H1 (cell line): Measurements from ENCODE around the gene RGS5. TPM values are rescaled to one million over a fixed set of nuclear protein-coding genes. Genes with fewer than 3 reads are reported as not detected.

Experiments used
- CTCF ChIA-PET: fragments of 300-600 bp; sonication (Branson Sonifier 250); formaldehyde crosslinking; loops from one replicate; lab custom pipeline; 2021; ENCODE audit not compliant: partially characterized antibody; lab: Charles Lee
- POLR2A ChIA-PET: fragments of 300-600 bp; sonication (Branson Sonifier 250); formaldehyde crosslinking; loops from one replicate; lab custom pipeline; 2021; ENCODE audit warnings: inconsistent platforms; ENCODE audit not compliant: partially characterized antibody; lab: Charles Lee
- DNase-seq, 2 experiments: peaks; one replicate each; pipeline versions ENCODE4 v3.0.0 to v3.0.0-alpha.2; 2010 to 2022; ENCODE audit warnings: low spot score in 2 of 2, low read depth in 1 of 2, mixed read lengths in 1 of 2
- FAIRE-seq: peaks from 2 replicates; lab custom pipeline; 2011; peaks lifted over from hg19 to GRCh38; lab: Jason Lieb, UNC
- H2AFZ ChIP-seq: 2 replicates; pipeline ENCODE4 v1.8.1; 2012; ENCODE audit warnings: low read length, inconsistent platforms
- H2AK5ac ChIP-seq: 2 replicates; pipeline ENCODE4 v1.6.1; 2013; ENCODE audit warnings: low read depth, low read length
- H2BK120ac ChIP-seq: replicated peaks from 2 replicates; pipeline ENCODE3; 2013; ENCODE audit warnings: low read depth, low read length, inconsistent platforms
- H2BK12ac ChIP-seq: 2 replicates; pipeline ENCODE4 v1.6.1; 2013; ENCODE audit warnings: low read depth, low read length
- H2BK15ac ChIP-seq: 2 replicates; pipeline ENCODE4 v1.6.1; 2013; ENCODE audit warnings: low read length
- H2BK20ac ChIP-seq: 2 replicates; pipeline ENCODE4 v1.6.1; 2013; ENCODE audit warnings: low read length
- H2BK5ac ChIP-seq: 2 replicates; pipeline ENCODE4 v1.6.1; 2013; ENCODE audit warnings: low read depth, low read length
- H3K14ac ChIP-seq: 2 replicates; pipeline ENCODE4 v1.6.1; 2013; ENCODE audit warnings: inconsistent platforms; ENCODE audit not compliant: insufficient read length
- H3K18ac ChIP-seq: 2 replicates; pipeline ENCODE4 v1.6.1; 2013; ENCODE audit warnings: low read length; ENCODE audit errors: extremely low read depth
- H3K23ac ChIP-seq: 2 replicates; pipeline ENCODE4 v1.6.1; 2013; ENCODE audit warnings: inconsistent platforms; ENCODE audit not compliant: insufficient read length
- H3K23me2 ChIP-seq: 2 replicates; pipeline ENCODE4 v1.6.1; 2013; ENCODE audit warnings: low read depth, low read length
- H3K27ac ChIP-seq: 2 replicates; pipeline ENCODE4 v1.6.1; 2011; ENCODE audit warnings: low read depth, low read length, inconsistent platforms
- H3K27me3 ChIP-seq, 4 experiments: replicated peaks in 1 of 4; 1 replicate in 1 of 4; 2 replicates in 3 of 4; pipeline versions ENCODE4 v1.6.1 to v1.8.1; 2011 to 2013; ENCODE audit warnings: low read length in 3 of 4, mild to moderate bottlenecking in 3 of 4, inconsistent platforms in 2 of 4, mixed read lengths in 2 of 4, moderate library complexity in 1 of 4; ENCODE audit not compliant: control insufficient read depth in 3 of 4, insufficient read depth in 3 of 4; ENCODE audit errors: extremely low read depth in 1 of 4
- H3K36me3 ChIP-seq, 4 experiments: 2 replicates each; pipeline versions ENCODE4 v1.6.1 to v1.8.1; 2011 to 2013; ENCODE audit warnings: mild to moderate bottlenecking in 4 of 4, low read length in 3 of 4, moderate library complexity in 2 of 4, control low read depth in 1 of 4, inconsistent platforms in 1 of 4; ENCODE audit not compliant: insufficient read depth in 4 of 4, control insufficient read depth in 2 of 4
- H3K4ac ChIP-seq: replicated peaks from 2 replicates; pipeline ENCODE3; 2013; ENCODE audit warnings: low read length, low read depth, mixed read lengths, inconsistent platforms; ENCODE audit not compliant: insufficient read length
- H3K4me1 ChIP-seq, 4 experiments: replicated peaks in 1 of 4; 1 replicate in 1 of 4; 2 replicates in 3 of 4; pipeline versions ENCODE4 v1.6.1 to v1.8.1; 2011 to 2013; ENCODE audit warnings: low read length in 3 of 4, inconsistent platforms in 2 of 4, mixed read lengths in 1 of 4; ENCODE audit not compliant: insufficient read depth in 4 of 4, control insufficient read depth in 3 of 4
- H3K4me2 ChIP-seq, 2 experiments: 2 replicates each; pipeline versions ENCODE4 v1.6.1 to v1.8.1; 2011 to 2013; ENCODE audit warnings: low read depth in 2 of 2, low read length in 2 of 2, control low read depth in 1 of 2, inconsistent platforms in 1 of 2, mild to moderate bottlenecking in 1 of 2; ENCODE audit not compliant: insufficient read depth in 1 of 2
- H3K4me3 ChIP-seq, 4 experiments: fragments of 200-600, 300-600 bp in 1 of 4; sonication (generic), shearing (Covaris generic), sonication (Bioruptor Twin) in 1 of 4; 2 replicates each; pipeline versions ENCODE4 v1.5.1 to v1.8.1; 2011 to 2016; ENCODE audit warnings: low read length in 4 of 4, low read depth in 3 of 4, control low read depth in 2 of 4, inconsistent platforms in 2 of 4, mild to moderate bottlenecking in 2 of 4, mixed read lengths in 1 of 4, moderate library complexity in 1 of 4; ENCODE audit not compliant: insufficient read depth in 2 of 4; ENCODE audit errors: extremely low read depth in 1 of 4
- H3K56ac ChIP-seq: replicated peaks from 2 replicates; pipeline ENCODE3; 2013; ENCODE audit warnings: low read depth, mild to moderate bottlenecking, mixed read lengths, low read length, inconsistent platforms; ENCODE audit not compliant: insufficient read length
- H3K79me1 ChIP-seq: 2 replicates; pipeline ENCODE4 v1.6.1; 2013; ENCODE audit warnings: low read depth, low read length, control low read depth
- H3K79me2 ChIP-seq, 2 experiments: 2 replicates each; pipeline versions ENCODE4 v1.6.1 to v1.8.1; 2012 to 2013; ENCODE audit warnings: low read length in 2 of 2, mild to moderate bottlenecking in 2 of 2, inconsistent platforms in 1 of 2; ENCODE audit not compliant: insufficient read depth in 2 of 2, control insufficient read depth in 1 of 2
- H3K9ac ChIP-seq, 4 experiments: replicated peaks in 1 of 4; 1 replicate in 1 of 4; 2 replicates in 3 of 4; pipeline versions ENCODE4 v1.6.1 to v1.8.1; 2011 to 2013; ENCODE audit warnings: low read depth in 3 of 4, low read length in 3 of 4, control low read depth in 2 of 4, mild to moderate bottlenecking in 2 of 4, moderate library complexity in 2 of 4, inconsistent platforms in 1 of 4; ENCODE audit errors: extremely low read depth in 1 of 4
- H3K9me3 ChIP-seq, 2 experiments: 2 replicates each; pipeline versions ENCODE4 v1.6.1 to v1.8.1; 2012 to 2013; ENCODE audit warnings: mild to moderate bottlenecking in 2 of 2, moderate library complexity in 2 of 2, control low read depth in 1 of 2, inconsistent platforms in 1 of 2, low read depth in 1 of 2, low read length in 1 of 2, mixed read lengths in 1 of 2; ENCODE audit not compliant: insufficient read depth in 2 of 2
- H4K20me1 ChIP-seq, 2 experiments: replicated peaks in 1 of 2; 2 replicates each; pipeline versions ENCODE3 to v1.8.1; 2011 to 2013; ENCODE audit warnings: inconsistent platforms in 2 of 2, low read length in 2 of 2, mild to moderate bottlenecking in 1 of 2; ENCODE audit not compliant: insufficient read depth in 2 of 2, control insufficient read depth in 1 of 2
- H4K5ac ChIP-seq: 2 replicates; pipeline ENCODE4 v1.6.1; 2013; ENCODE audit warnings: low read length, low read depth, mixed read lengths, inconsistent platforms; ENCODE audit not compliant: insufficient read length
- H4K8ac ChIP-seq: 2 replicates; pipeline ENCODE4 v1.8.0; 2013; ENCODE audit warnings: mild to moderate bottlenecking, moderate library complexity, low read length, inconsistent platforms; ENCODE audit not compliant: insufficient read depth; ENCODE audit errors: extremely low read depth
- H4K91ac ChIP-seq: replicated peaks from 2 replicates; pipeline ENCODE3; 2013; ENCODE audit warnings: low read length, mixed read lengths, inconsistent platforms; ENCODE audit not compliant: insufficient read length
- WGBS, 2 experiments: shearing (Covaris generic) in 1 of 2; methylation state at CpG; one replicate each; pipeline versions ENCODE4 v1.1.6 to v1.1.7; 2013 to 2015; ENCODE audit warnings: low lambda C conversion rate in 2 of 2, mixed read lengths in 2 of 2, inconsistent platforms in 1 of 2, low coverage in 1 of 2, missing lambda C conversion rate in 1 of 2; ENCODE audit not compliant: insufficient replicate concordance in 2 of 2, insufficient coverage in 1 of 2, insufficient read length in 1 of 2; ENCODE audit errors: extremely low coverage in 1 of 2, missing lambda C conversion rate in 1 of 2; 5-methylcytosine and 5-hydroxymethylcytosine counted together
- polyA plus RNA-seq, 7 experiments: library from polyadenylated mRNA; depleted of rRNA in 3 of 7; stranded (reverse) in 5 of 7; unstranded in 2 of 7; fragments of >200 nt in 5 of 7; fragments of 200-250 nt in 2 of 7; gene quantifications; 1 replicate in 5 of 7; 2 replicates in 1 of 7; 4 replicates in 1 of 7; pipeline versions ENCODE4 v1.2.1 to v1.2.3, GENCODE V29; 2011 to 2013; ENCODE audit warnings: missing spikeins in 2 of 7, mixed read lengths in 2 of 7
- total RNA-seq: library from RNA; stranded (reverse); fragmentation: NEBNext Ultra II Directional; extraction: Animal tissue kit (Norgen Biotek cat#: 25700); gene quantifications from 2 replicates; pipeline ENCODE4 v1.2.1, GENCODE V29; 2021
- TF ChIP-seq, protein P1 (sequence below): fragments of 300-600 bp; sonication (generic); IDR thresholded peaks from 2 replicates; pipeline ENCODE4 v1.7.1; 2012; ENCODE audit warnings: low read length, moderate library complexity, mild to moderate bottlenecking, inconsistent platforms; ENCODE audit not compliant: insufficient replicate concordance

The RGS5 gene
- total and polyA plus RNA-seq, 2 of the 8 experiments (the other 6 are each of a cell fraction or from before 2014, with no cell fraction given): 75.5 to 103 TPM

DNA sequence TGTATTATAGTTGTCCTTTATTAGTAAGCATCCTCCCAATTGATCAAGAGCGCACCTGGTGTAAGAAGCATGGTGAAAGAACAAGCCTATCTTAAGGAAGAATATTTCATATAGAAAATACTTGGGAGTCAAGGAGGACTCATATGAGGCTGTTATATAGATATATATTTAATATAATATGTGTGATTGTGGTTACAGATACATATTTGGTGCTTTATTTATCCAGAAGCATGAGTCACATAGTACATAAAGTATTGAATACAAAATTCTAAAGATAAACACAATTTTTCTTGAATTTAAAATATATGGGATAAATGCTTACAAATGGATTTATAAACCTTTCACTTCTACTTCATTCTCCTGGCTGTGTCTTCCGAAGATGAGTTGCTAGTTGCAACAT, 60.6 kb downstream of the RGS5 start:
- POLR2A ChIA-PET: no interaction called here
- no peaks in the 10 kb centered on the region for H3K79me2 ChIP-seq
- CTCF ChIA-PET: no interaction called here

More for the DNA sequence above, 60.6 kb downstream of the RGS5 start:
- no peak overlapping the region for H4K91ac ChIP-seq
- H2AFZ ChIP-seq: no peak overlapping the region
- FAIRE-seq (no peak), DNase-seq (no peak)
- H3K4ac ChIP-seq: no peak overlapping the region
- H4K8ac ChIP-seq: no peak overlapping the region
- H3K79me1 ChIP-seq: no peaks in the 10 kb centered on the region
- H3K14ac ChIP-seq: no peak overlapping the region
- no peaks in the 10 kb centered on the region for H3K9me3 ChIP-seq
- H3K56ac ChIP-seq: no peak overlapping the region
- no peak overlapping the region for H2BK20ac ChIP-seq
- H2BK12ac ChIP-seq: no peak overlapping the region
- H2AK5ac ChIP-seq: no peak overlapping the region
- no peak overlapping the region for H3K4me2 ChIP-seq
- 94% methylated on average over 2 of the region's 2 CpGs; no CpG with 5 or more reads in 1 of the 2 experiments for WGBS, 2 experiments
- H3K27ac ChIP-seq: no peak overlapping the region
- H3K36me3 ChIP-seq: no peaks in the 10 kb centered on the region; a peak in 1 of 8 replicates
- no peaks in the 10 kb centered on the region for H4K20me1 ChIP-seq
- no peak overlapping the region for H3K23ac ChIP-seq
- H3K27me3 ChIP-seq: no peaks in the 10 kb centered on the region
- no peak overlapping the region for H3K4me3 ChIP-seq
- H3K9ac ChIP-seq: no peak overlapping the region
- H2BK5ac ChIP-seq: no peak overlapping the region
- H2BK120ac ChIP-seq: no peak overlapping the region
- H3K23me2 ChIP-seq: no peaks in the 10 kb centered on the region
- H2BK15ac ChIP-seq: no peak overlapping the region
- H4K5ac ChIP-seq: no peak overlapping the region
- no peak overlapping the region for H3K18ac ChIP-seq
- TF ChIP-seq, protein P1, sequence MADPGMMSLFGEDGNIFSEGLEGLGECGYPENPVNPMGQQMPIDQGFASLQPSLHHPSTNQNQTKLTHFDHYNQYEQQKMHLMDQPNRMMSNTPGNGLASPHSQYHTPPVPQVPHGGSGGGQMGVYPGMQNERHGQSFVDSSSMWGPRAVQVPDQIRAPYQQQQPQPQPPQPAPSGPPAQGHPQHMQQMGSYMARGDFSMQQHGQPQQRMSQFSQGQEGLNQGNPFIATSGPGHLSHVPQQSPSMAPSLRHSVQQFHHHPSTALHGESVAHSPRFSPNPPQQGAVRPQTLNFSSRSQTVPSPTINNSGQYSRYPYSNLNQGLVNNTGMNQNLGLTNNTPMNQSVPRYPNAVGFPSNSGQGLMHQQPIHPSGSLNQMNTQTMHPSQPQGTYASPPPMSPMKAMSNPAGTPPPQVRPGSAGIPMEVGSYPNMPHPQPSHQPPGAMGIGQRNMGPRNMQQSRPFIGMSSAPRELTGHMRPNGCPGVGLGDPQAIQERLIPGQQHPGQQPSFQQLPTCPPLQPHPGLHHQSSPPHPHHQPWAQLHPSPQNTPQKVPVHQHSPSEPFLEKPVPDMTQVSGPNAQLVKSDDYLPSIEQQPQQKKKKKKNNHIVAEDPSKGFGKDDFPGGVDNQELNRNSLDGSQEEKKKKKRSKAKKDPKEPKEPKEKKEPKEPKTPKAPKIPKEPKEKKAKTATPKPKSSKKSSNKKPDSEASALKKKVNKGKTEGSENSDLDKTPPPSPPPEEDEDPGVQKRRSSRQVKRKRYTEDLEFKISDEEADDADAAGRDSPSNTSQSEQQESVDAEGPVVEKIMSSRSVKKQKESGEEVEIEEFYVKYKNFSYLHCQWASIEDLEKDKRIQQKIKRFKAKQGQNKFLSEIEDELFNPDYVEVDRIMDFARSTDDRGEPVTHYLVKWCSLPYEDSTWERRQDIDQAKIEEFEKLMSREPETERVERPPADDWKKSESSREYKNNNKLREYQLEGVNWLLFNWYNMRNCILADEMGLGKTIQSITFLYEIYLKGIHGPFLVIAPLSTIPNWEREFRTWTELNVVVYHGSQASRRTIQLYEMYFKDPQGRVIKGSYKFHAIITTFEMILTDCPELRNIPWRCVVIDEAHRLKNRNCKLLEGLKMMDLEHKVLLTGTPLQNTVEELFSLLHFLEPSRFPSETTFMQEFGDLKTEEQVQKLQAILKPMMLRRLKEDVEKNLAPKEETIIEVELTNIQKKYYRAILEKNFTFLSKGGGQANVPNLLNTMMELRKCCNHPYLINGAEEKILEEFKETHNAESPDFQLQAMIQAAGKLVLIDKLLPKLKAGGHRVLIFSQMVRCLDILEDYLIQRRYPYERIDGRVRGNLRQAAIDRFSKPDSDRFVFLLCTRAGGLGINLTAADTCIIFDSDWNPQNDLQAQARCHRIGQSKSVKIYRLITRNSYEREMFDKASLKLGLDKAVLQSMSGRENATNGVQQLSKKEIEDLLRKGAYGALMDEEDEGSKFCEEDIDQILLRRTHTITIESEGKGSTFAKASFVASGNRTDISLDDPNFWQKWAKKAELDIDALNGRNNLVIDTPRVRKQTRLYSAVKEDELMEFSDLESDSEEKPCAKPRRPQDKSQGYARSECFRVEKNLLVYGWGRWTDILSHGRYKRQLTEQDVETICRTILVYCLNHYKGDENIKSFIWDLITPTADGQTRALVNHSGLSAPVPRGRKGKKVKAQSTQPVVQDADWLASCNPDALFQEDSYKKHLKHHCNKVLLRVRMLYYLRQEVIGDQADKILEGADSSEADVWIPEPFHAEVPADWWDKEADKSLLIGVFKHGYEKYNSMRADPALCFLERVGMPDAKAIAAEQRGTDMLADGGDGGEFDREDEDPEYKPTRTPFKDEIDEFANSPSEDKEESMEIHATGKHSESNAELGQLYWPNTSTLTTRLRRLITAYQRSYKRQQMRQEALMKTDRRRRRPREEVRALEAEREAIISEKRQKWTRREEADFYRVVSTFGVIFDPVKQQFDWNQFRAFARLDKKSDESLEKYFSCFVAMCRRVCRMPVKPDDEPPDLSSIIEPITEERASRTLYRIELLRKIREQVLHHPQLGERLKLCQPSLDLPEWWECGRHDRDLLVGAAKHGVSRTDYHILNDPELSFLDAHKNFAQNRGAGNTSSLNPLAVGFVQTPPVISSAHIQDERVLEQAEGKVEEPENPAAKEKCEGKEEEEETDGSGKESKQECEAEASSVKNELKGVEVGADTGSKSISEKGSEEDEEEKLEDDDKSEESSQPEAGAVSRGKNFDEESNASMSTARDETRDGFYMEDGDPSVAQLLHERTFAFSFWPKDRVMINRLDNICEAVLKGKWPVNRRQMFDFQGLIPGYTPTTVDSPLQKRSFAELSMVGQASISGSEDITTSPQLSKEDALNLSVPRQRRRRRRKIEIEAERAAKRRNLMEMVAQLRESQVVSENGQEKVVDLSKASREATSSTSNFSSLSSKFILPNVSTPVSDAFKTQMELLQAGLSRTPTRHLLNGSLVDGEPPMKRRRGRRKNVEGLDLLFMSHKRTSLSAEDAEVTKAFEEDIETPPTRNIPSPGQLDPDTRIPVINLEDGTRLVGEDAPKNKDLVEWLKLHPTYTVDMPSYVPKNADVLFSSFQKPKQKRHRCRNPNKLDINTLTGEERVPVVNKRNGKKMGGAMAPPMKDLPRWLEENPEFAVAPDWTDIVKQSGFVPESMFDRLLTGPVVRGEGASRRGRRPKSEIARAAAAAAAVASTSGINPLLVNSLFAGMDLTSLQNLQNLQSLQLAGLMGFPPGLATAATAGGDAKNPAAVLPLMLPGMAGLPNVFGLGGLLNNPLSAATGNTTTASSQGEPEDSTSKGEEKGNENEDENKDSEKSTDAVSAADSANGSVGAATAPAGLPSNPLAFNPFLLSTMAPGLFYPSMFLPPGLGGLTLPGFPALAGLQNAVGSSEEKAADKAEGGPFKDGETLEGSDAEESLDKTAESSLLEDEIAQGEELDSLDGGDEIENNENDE: no peak
- H3K4me1 ChIP-seq: no peaks in the 10 kb centered on the region
